Esophagus muscularis mucosa (tissue), 3 donors: Measurements from ENCODE around the gene GRIK3.

Experiments used
- CTCF ChIP-seq, 3 experiments: fragments of 200-600 bp in 2 of 3; fragments of 450-650 bp in 1 of 3; sonication (generic) in 2 of 3; IDR thresholded peaks; one replicate each; pipeline ENCODE4 v1.5.1; 2017 to 2019; ENCODE audit warnings: antibody characterized with exemption in 3 of 3, mild to moderate bottlenecking in 2 of 3, moderate library complexity in 1 of 3
- POLR2A ChIP-seq: fragments of 450-650 bp; IDR thresholded peaks from one replicate; pipeline ENCODE4 v1.6.1; 2017; ENCODE audit warnings: antibody characterized with exemption, moderate library complexity, mild to moderate bottlenecking, low read depth
- POLR2AphosphoS5 ChIP-seq, 2 donors: sonication (generic); formaldehyde crosslinking; IDR thresholded peaks; one replicate each; pipeline ENCODE4 v1.6.1; 2017; ENCODE audit warnings: antibody characterized with exemption in 2 of 2

- TF ChIP-seq CTCF (IDR thresholded peaks at IDR 0.05), result no peak
- TF ChIP-seq POLR2A, result no peak
- no peak for TF ChIP-seq POLR2AphosphoS5 (IDR thresholded peaks at IDR 0.05)
Observed at GRCh38 chr1:36925251-36925650, 109.1 kb downstream of the GRIK3 start.
